BE2C (cell line): Measurements from ENCODE around the gene GPRC5C.
"Not testable (repeated sequence)": the region's sequence is repeated elsewhere in the genome, so short reads cannot be mapped to it uniquely, and the experiment has no call there.

ENCODE experiments used
- DNase-seq: peaks from one replicate; pipeline ENCODE4 v3.0.0-alpha.2; 2020
- H3K27me3 ChIP-seq: fragments of 250-450 bp; sonication (Bioruptor Pico); 2 replicates; pipeline ENCODE4 v1.5.1; 2020; ENCODE audit warnings: mild to moderate bottlenecking
- H3K36me3 ChIP-seq: fragments of 250-450 bp; sonication (Bioruptor Pico); 2 replicates; pipeline ENCODE4 v1.5.1; 2020; ENCODE audit warnings: mild to moderate bottlenecking
- H3K4me1 ChIP-seq: fragments of 250-450 bp; sonication (Bioruptor Pico); 2 replicates; pipeline ENCODE4 v1.5.1; 2020
- H3K4me3 ChIP-seq: 2 replicates; pipeline ENCODE4 v1.5.1; 2011; ENCODE audit warnings: low read depth, low read length
- H3K9me3 ChIP-seq: fragments of 250-450 bp; sonication (Bioruptor Pico); 2 replicates; pipeline ENCODE4 v1.5.1; 2020
- TF ChIP-seq, protein P1 (sequence below): IDR thresholded peaks from 2 replicates; pipeline ENCODE4 v1.5.1; 2012; ENCODE audit warnings: mild to moderate bottlenecking, low read depth, low read length

Gene GPRC5C

DNA sequence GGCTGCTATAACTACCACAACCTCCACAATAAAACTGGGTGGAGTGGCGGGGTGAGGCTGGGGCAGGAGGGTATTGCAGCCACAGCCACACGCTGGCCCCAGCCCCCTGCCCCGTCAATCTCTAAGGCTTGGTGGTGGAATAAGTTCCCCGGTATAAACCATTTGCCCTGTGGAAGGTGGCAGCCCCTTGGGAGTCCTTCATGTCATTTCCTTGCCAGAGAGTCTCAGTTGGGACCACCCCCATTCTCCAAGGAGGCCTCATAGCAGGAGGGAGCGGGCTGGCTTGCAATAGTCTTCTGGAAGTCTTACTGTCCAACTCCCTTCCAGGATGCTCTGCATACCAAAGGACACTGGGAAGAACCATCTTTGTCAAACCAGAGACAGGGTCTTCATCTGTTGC, 54.0 kb downstream of the GPRC5C start:
- no peaks in the 10 kb centered on the region for H3K9me3 ChIP-seq
- H3K4me1 ChIP-seq = no peaks in the 10 kb centered on the region
- DNase-seq = no peak
- H3K36me3 ChIP-seq = no peaks in the 10 kb centered on the region
- TF ChIP-seq, protein P1, sequence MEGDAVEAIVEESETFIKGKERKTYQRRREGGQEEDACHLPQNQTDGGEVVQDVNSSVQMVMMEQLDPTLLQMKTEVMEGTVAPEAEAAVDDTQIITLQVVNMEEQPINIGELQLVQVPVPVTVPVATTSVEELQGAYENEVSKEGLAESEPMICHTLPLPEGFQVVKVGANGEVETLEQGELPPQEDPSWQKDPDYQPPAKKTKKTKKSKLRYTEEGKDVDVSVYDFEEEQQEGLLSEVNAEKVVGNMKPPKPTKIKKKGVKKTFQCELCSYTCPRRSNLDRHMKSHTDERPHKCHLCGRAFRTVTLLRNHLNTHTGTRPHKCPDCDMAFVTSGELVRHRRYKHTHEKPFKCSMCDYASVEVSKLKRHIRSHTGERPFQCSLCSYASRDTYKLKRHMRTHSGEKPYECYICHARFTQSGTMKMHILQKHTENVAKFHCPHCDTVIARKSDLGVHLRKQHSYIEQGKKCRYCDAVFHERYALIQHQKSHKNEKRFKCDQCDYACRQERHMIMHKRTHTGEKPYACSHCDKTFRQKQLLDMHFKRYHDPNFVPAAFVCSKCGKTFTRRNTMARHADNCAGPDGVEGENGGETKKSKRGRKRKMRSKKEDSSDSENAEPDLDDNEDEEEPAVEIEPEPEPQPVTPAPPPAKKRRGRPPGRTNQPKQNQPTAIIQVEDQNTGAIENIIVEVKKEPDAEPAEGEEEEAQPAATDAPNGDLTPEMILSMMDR = no peak
- no peak overlapping the region for H3K4me3 ChIP-seq
- peaks cover 63% of the 10 kb centered on the region for H3K27me3 ChIP-seq

DNA sequence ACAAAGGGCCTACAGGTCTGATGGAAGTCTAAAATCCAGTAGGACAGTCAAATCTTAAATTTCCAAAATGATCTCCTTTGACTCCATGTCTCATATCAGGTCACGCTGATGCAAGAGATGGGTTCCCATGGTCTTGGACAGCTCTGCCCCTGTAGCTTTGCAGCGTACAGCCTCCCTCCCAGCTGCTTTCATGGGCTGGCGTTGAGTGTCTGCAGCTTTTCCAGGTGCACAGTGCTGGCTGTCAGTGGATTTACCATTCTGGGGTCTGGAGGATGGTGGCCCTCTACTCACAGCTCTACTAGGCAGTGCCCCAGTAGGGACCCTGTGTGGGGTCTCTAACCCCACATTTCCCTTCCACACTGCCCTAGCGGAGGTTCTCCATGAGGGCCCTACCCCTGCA, 56.4 kb downstream of the GPRC5C start:
- DNase-seq, H3K4me1 ChIP-seq, H3K4me3 ChIP-seq, H3K9me3 ChIP-seq, H3K36me3 ChIP-seq: not testable (repeated sequence)
- peaks cover 49% of the 10 kb centered on the region for H3K27me3 ChIP-seq

DNA sequence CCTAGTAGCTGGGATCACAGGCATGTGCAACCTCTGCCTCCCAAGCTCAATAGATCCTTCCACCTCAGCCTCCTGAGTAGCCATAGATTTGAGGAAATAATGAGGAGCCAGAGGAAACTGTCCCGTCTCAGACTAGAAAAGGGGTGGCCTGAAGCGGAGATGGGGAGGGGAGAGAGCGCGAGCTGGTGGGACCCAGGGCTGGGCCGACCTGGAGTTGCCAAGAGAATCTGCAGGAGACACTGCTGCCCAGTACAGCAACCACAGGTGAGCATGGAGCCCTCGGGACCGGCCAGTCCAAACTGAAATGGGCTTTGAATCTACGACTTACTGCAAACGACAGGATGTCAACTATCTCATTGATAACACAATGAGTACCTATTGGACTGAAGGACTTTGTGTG, 58.8 kb downstream of the GPRC5C start:
- Histone ChIP-seq H3K9me3 (no peaks in the 10 kb centered on the region), H3K36me3 (no peaks in the 10 kb centered on the region), H3K4me3 (no peak overlapping the region), H3K27me3 (peaks cover 36% of the 10 kb centered on the region), H3K4me1 (no peaks in the 10 kb centered on the region)
- DNase-seq = no peak
- TF ChIP-seq, protein P1 = no peak

DNA sequence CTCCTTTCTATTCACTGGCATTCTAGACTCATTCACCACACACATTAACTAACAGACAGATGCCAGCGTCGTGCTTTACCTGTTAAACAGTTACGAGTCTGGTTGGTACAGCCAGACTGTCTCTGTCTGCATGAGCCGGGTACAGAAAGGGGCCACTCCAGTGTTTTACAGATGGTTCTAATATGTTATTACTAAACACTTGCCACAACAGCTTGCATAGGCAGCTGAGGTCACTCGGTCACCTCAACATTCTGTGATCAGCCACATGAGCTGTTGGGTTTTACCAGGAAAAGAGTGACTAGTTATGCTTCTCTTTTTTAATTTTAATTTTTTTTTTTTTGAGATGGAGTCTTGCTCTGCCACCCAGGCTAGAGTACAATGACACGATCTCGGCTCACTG, 59.7 kb downstream of the GPRC5C start:
- H3K9me3 ChIP-seq = no peaks in the 10 kb centered on the region
- H3K27me3 ChIP-seq = peaks cover 33% of the 10 kb centered on the region
- H3K4me1 ChIP-seq = no peaks in the 10 kb centered on the region
- TF ChIP-seq, protein P1 = no peak
- no peak overlapping the region for H3K4me3 ChIP-seq
- no peaks in the 10 kb centered on the region for H3K36me3 ChIP-seq
- DNase-seq = no peak

DNA sequence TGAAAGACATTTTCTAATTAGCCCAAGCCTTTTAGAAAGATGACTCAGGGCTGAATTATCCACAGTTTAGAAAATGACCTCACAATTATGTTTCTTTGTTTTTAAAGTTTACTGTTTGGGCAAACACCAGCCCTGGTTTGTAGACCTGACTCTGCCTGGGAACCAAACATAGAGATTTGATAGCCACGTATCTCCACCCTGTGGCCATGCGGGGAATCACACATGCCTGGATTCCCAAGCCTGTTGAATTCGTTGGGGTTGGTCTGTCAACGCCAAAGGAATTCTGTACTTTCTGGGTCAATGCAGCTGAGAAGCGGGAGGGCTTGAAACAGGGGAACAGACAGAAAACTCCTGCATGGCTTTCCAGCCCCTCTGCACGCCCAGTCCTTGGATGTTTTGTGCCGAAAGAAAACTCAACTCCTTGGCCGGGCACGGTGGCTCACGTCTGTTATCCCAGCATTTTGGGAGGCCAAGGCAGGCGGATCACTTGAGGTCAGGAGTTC, 61.5 kb downstream of the GPRC5C start:
- Histone ChIP-seq H3K4me3 (no peak overlapping the region), H3K4me1 (no peaks in the 10 kb centered on the region), H3K36me3 (no peaks in the 10 kb centered on the region), H3K9me3 (no peaks in the 10 kb centered on the region), H3K27me3 (peaks cover 24% of the 10 kb centered on the region)
- TF ChIP-seq, protein P1 = peak; percentile 96
- peak; percentile 71 for DNase-seq
